Thyroid gland (tissue), 4 donors: ENCODE results near the gene SETBP1. TPM values are rescaled to one million over a fixed set of nuclear protein-coding genes. Genes with fewer than 3 reads are reported as not detected.

Source experiments
- DNase-seq, 2 donors: peaks; one replicate each; pipeline ENCODE4 v3.0.0-alpha.2; 2019
- H3K27ac ChIP-seq, 3 donors: fragments of 200-600 bp; sonication (generic); 1 replicate in 2 of 3; 2 replicates in 1 of 3; pipeline ENCODE4 v1.5.1; 2016 to 2019; ENCODE audit warnings: mild to moderate bottlenecking in 1 of 3, moderate library complexity in 1 of 3
- H3K27me3 ChIP-seq: fragments of 200-600 bp; sonication (generic); one replicate; pipeline ENCODE4 v1.5.1; 2019
- H3K36me3 ChIP-seq, 2 donors: fragments of 200-600 bp; sonication (generic); one replicate each; pipeline ENCODE4 v1.5.1; 2016 to 2019
- H3K4me1 ChIP-seq, 2 donors: fragments of 200-600 bp; sonication (generic); one replicate each; pipeline ENCODE4 v1.5.1; 2017 to 2019
- H3K4me3 ChIP-seq, 3 donors: fragments of 200-600 bp; sonication (generic); replicated peaks in 1 of 3; 1 replicate in 2 of 3; 2 replicates in 1 of 3; pipeline ENCODE4 v1.5.1; 2016; ENCODE audit warnings: mild to moderate bottlenecking in 1 of 3
- H3K9me3 ChIP-seq: fragments of 200-600 bp; sonication (generic); one replicate; pipeline ENCODE4 v1.5.1; 2017
- POLR2A ChIP-seq, 2 donors: fragments of 450-650 bp; IDR thresholded peaks; one replicate each; pipeline ENCODE4 v1.6.1; 2017; ENCODE audit warnings: antibody characterized with exemption in 2 of 2, mild to moderate bottlenecking in 2 of 2, moderate library complexity in 1 of 2
- WGBS, 2 donors: methylation state at CpG; one replicate each; pipeline ENCODE4 v1.1.5; 2017; 5-methylcytosine and 5-hydroxymethylcytosine counted together
- intact Hi-C: fragments of 100-400 bp; cut with DNase I; formaldehyde crosslinking; loops from one replicate; pipeline ENCODE4 v1.15.1; 2023
- total RNA-seq, 4 donors: library from RNA; depleted of rRNA; stranded (reverse); fragments of >200 nt; gene quantifications; one replicate each; pipeline ENCODE4 v1.2.3, GENCODE V29; 2016
- TF ChIP-seq, protein P1 (sequence below), 6 experiments: fragments of 200-600 bp in 3 of 6; fragments of 450-650 bp in 3 of 6; sonication (generic) in 3 of 6; IDR thresholded peaks; one replicate each; pipeline ENCODE4 v1.5.1; 2016 to 2019; ENCODE audit warnings: antibody characterized with exemption in 6 of 6, mild to moderate bottlenecking in 2 of 6, inconsistent platforms in 1 of 6, moderate library complexity in 1 of 6

SETBP1 gene
- total RNA-seq, 4 donors from 2014 or later: 32.1 to 72.0 (median 42.0) TPM

DNA sequence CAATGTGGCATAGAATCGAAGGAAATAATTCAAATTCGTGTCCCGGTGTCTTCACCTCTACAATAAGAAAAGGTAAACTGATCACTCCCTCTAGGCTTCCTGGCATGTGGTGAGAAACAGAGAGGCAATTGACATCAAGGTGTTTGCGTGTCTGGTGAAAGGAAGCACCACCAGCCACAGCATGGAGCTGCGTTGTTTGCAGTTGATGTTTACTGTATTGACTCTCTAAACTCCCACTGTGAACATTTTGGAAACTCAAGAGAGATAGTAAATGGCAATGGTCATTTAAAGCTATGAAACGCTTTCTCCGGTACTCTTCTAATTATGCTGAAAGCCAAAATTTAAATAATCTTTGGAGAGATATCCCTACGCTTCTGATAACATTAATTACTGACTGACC lies 82.6 kb downstream of the SETBP1 start:
- Histone ChIP-seq H3K4me1 (peaks cover 10 to 26% of the 10 kb centered on the region in 2 donors), H3K36me3 (no peaks in the 10 kb centered on the region), H3K9me3 (no peaks in the 10 kb centered on the region), H3K27ac (no peak overlapping the region), H3K4me3 (no peak overlapping the region), H3K27me3 (no peaks in the 10 kb centered on the region)
- WGBS, 2 donors: 93 to 94% methylated on average over 8 of the region's 8 CpGs
- TF ChIP-seq POLR2A (IDR thresholded peaks at IDR 0.05): no peak
- TF ChIP-seq, protein P1, sequence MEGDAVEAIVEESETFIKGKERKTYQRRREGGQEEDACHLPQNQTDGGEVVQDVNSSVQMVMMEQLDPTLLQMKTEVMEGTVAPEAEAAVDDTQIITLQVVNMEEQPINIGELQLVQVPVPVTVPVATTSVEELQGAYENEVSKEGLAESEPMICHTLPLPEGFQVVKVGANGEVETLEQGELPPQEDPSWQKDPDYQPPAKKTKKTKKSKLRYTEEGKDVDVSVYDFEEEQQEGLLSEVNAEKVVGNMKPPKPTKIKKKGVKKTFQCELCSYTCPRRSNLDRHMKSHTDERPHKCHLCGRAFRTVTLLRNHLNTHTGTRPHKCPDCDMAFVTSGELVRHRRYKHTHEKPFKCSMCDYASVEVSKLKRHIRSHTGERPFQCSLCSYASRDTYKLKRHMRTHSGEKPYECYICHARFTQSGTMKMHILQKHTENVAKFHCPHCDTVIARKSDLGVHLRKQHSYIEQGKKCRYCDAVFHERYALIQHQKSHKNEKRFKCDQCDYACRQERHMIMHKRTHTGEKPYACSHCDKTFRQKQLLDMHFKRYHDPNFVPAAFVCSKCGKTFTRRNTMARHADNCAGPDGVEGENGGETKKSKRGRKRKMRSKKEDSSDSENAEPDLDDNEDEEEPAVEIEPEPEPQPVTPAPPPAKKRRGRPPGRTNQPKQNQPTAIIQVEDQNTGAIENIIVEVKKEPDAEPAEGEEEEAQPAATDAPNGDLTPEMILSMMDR (IDR thresholded peaks at IDR 0.05): no peak
- intact Hi-C loops: no loop called here
- DNase-seq: no peak

DNA sequence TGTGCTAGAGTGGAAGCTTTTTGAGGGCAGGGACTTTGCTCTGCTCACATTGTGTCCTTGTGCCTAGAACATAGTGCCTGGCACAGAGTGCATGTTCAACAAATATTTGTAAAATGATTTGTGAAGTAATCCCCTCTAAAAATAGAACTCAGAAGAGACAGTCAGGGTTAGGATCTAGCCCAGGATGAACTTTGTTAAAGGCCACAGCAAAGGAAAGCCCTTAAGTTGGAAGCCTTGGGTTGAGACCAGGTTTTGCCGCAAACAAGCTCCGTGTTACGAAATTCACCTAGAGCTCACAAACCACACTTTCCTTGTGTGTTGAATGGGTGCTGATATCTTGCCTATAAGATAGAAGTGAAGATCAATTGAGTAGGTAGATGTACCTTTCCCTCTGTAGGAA lies 84.2 kb downstream of the SETBP1 start:
- DNase-seq: no peak
- Histone ChIP-seq H3K9me3 (no peaks in the 10 kb centered on the region), H3K27me3 (no peaks in the 10 kb centered on the region), H3K27ac (no peak overlapping the region), H3K4me1 (peaks cover 10 to 16% of the 10 kb centered on the region in 2 donors), H3K36me3 (no peaks in the 10 kb centered on the region), H3K4me3 (no peak overlapping the region)
- intact Hi-C loops: no loop called here
- WGBS, 2 donors: 91 to 97% methylated on average over 3 of the region's 3 CpGs
- no peak for TF ChIP-seq POLR2A (IDR thresholded peaks at IDR 0.05)
- TF ChIP-seq, protein P1 (IDR thresholded peaks at IDR 0.05): no peak

- Histone ChIP-seq H3K4me1 (peaks cover 10 to 12% of the 10 kb centered on the region in 2 donors), H3K27ac (no peak overlapping the region), H3K27me3 (no peaks in the 10 kb centered on the region), H3K4me3 (no peak overlapping the region), H3K9me3 (no peaks in the 10 kb centered on the region), H3K36me3 (no peaks in the 10 kb centered on the region)
- intact Hi-C loops: no loop called here
- no peak for TF ChIP-seq POLR2A (IDR thresholded peaks at IDR 0.05)
- TF ChIP-seq, protein P1 (IDR thresholded peaks at IDR 0.05): no peak
- WGBS, 2 donors: 79 to 80% methylated on average over 3 of the region's 3 CpGs
- no peak for DNase-seq
Observed at GRCh38 chr18:44765456-44765855, 84.8 kb downstream of the SETBP1 start.

DNA sequence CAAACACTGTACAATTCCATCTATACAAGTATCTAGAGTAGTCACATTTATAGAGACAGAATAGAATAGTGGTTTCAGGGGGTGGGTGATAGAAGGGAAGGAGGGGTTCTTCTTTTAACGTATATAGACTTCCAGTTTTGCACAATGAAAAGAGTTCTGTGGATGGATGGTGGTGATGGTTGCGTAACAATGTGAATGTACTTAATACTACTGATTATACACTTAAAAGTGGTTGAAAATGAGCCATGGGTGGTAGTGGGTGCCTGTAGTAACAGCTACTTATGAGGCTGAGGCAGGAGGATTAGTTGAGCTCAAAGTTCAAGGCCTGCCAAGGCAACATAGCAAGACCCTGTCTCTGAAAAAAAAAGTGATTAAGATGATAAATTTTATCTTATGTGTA lies 85.8 kb downstream of the SETBP1 start:
- TF ChIP-seq, protein P1 (IDR thresholded peaks at IDR 0.05): no peak
- no peak for TF ChIP-seq POLR2A (IDR thresholded peaks at IDR 0.05)
- no peak overlapping the region for H3K4me3 ChIP-seq
- no peak for DNase-seq
- H3K4me1 ChIP-seq: peaks cover 9 to 14% of the 10 kb centered on the region in 2 donors
- no peaks in the 10 kb centered on the region for H3K36me3 ChIP-seq
- H3K27me3 ChIP-seq: no peaks in the 10 kb centered on the region
- H3K9me3 ChIP-seq: no peaks in the 10 kb centered on the region
- intact Hi-C loops: no loop called here
- H3K27ac ChIP-seq: no peak overlapping the region
- 89 to 98% methylated on average over 2 of the region's 2 CpGs for WGBS, 2 donors

DNA sequence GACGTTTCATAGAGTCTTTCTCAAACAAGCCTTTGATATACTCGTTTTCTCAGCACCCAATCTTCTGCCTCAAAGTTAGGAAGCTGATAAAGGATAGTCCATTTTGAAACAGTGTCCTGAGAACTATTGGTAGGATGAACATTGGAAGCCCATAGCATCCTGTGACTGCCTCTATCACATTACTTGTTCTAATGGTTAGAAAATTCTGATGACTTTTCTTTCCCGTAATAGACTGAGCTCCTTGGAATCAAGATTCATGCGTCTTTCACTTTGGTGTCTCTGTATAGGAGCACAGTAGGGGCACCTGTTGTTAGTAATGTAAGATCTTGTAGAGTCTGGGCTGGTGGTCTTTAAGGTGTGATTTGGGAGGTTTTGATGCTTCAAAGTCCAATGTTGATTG lies 87.1 kb downstream of the SETBP1 start:
- no peak for DNase-seq
- Histone ChIP-seq H3K36me3 (no peaks in the 10 kb centered on the region), H3K4me1 (peaks cover 3 to 12% of the 10 kb centered on the region in 2 donors), H3K27ac (no peak overlapping the region), H3K4me3 (no peak overlapping the region), H3K27me3 (no peaks in the 10 kb centered on the region), H3K9me3 (no peaks in the 10 kb centered on the region)
- TF ChIP-seq, protein P1 (IDR thresholded peaks at IDR 0.05): no peak
- no peak for TF ChIP-seq POLR2A (IDR thresholded peaks at IDR 0.05)
- WGBS, 2 donors: 95 to 96% methylated on average over 4 of the region's 4 CpGs
- intact Hi-C loops: no loop called here
